Hindlimb muscle (tissue), 1 donor: Measurements from ENCODE around the gene GRIA4. TPM values are rescaled to one million over a fixed set of nuclear protein-coding genes. Genes with fewer than 3 reads are reported as not detected.

Source experiments
- DNase-seq: peaks from one replicate; pipeline ENCODE4 v3.0.0-alpha.2; 2013
- polyA plus RNA-seq: library from polyadenylated mRNA; unstranded; fragments of 120-200 nt; gene quantifications from one replicate; pipeline ENCODE4 v1.2.1, GENCODE V29; 2013; ENCODE audit not compliant: insufficient read length

GRIA4 gene
- polyA plus RNA-seq, 1 donor: 19.4 TPM

GRCh38 chr11:105639527-105639926 is 29.7 kb downstream of the GRIA4 start:
- no peak for DNase-seq

- no peak for DNase-seq
These were observed 31.6 kb downstream of the GRIA4 start for GRCh38 chr11:105641433-105641832.

- no peak for DNase-seq
These were observed 33.0 kb downstream of the GRIA4 start for GRCh38 chr11:105642870-105643269.

GRCh38 chr11:105644839-105645573 is 35.1 kb downstream of the GRIA4 start:
- DNase-seq: no peak

GRCh38 chr11:105647780-105648179 is 37.9 kb downstream of the GRIA4 start:
- no peak for DNase-seq

- DNase-seq: no peak
These were observed 38.9 kb downstream of the GRIA4 start for GRCh38 chr11:105648762-105649161.

- no peak for DNase-seq
These were observed 55.4 kb downstream of the GRIA4 start for GRCh38 chr11:105665281-105665680.

GRCh38 chr11:105667441-105667840 is 57.6 kb downstream of the GRIA4 start:
- DNase-seq: no peak

GRCh38 chr11:105670811-105671210 is 60.9 kb downstream of the GRIA4 start:
- DNase-seq: no peak

- peak; percentile 56 for DNase-seq
These were observed 63.2 kb downstream of the GRIA4 start for GRCh38 chr11:105673089-105673488.

GRCh38 chr11:105689631-105690030 is 79.8 kb downstream of the GRIA4 start:
- DNase-seq: no peak

- DNase-seq: no peak
These were observed 80.6 kb downstream of the GRIA4 start for GRCh38 chr11:105690467-105690866.

- no peak for DNase-seq
These were observed 83.3 kb downstream of the GRIA4 start for GRCh38 chr11:105693075-105693759.

- no peak for DNase-seq
These were observed 86.1 kb downstream of the GRIA4 start for GRCh38 chr11:105696000-105696399.

GRCh38 chr11:105697291-105697690 is 87.4 kb downstream of the GRIA4 start:
- DNase-seq: no peak

GRCh38 chr11:105699203-105699602 is 89.3 kb downstream of the GRIA4 start:
- DNase-seq: no peak

- no peak for DNase-seq
These were observed 90.4 kb downstream of the GRIA4 start for GRCh38 chr11:105700271-105700670.

- no peak for DNase-seq
These were observed 91.2 kb downstream of the GRIA4 start for GRCh38 chr11:105701098-105701497.

GRCh38 chr11:105705786-105706530 is 96.1 kb downstream of the GRIA4 start:
- DNase-seq: no peak

- DNase-seq: no peak
These were observed 103.2 kb downstream of the GRIA4 start for GRCh38 chr11:105713106-105713505.

GRCh38 chr11:105713696-105714095 is 103.8 kb downstream of the GRIA4 start:
- no peak for DNase-seq

- no peak for DNase-seq
These were observed 108.8 kb downstream of the GRIA4 start for GRCh38 chr11:105718641-105719040.

GRCh38 chr11:105719073-105719822 is 109.4 kb downstream of the GRIA4 start:
- no peak for DNase-seq
